ENCODE measurements around the gene EIF3D.

DNA sequence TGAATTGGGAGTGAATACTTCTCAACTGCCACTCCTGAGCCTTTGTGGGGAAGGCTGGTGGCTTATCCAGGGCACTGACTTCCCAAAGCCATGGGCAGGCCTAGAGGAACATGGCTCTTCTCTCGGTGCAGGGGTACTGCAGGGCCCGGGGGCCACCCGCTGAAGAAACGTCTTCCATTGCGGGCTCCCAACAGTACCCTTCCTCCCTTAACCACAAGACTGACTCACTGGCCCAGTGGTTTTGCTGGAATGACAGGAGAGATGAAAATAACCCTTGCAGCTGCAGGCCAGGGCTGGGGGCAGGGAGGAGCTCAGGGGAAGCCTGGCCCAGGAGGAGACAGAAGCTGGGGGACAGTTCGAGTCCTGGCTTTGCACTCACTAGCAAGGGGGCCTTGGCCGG, 61.0 kb downstream of the EIF3D start:
- TF ChIP-seq, protein P1, sequence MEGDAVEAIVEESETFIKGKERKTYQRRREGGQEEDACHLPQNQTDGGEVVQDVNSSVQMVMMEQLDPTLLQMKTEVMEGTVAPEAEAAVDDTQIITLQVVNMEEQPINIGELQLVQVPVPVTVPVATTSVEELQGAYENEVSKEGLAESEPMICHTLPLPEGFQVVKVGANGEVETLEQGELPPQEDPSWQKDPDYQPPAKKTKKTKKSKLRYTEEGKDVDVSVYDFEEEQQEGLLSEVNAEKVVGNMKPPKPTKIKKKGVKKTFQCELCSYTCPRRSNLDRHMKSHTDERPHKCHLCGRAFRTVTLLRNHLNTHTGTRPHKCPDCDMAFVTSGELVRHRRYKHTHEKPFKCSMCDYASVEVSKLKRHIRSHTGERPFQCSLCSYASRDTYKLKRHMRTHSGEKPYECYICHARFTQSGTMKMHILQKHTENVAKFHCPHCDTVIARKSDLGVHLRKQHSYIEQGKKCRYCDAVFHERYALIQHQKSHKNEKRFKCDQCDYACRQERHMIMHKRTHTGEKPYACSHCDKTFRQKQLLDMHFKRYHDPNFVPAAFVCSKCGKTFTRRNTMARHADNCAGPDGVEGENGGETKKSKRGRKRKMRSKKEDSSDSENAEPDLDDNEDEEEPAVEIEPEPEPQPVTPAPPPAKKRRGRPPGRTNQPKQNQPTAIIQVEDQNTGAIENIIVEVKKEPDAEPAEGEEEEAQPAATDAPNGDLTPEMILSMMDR (IDR thresholded peaks at IDR 0.05 in 8 of 11, conservative IDR thresholded peaks at IDR 0.05 in 3 of 11), result no peak
- no peak for TF ChIP-seq POLR2AphosphoS5 (IDR thresholded peaks at IDR 0.05)
- no peak for TF ChIP-seq POLR2A (IDR thresholded peaks at IDR 0.05)
